ENCODE results near the gene LANCL2.
A peak's percentile ranks its signal among the peaks of the same experiment; 100 is the strongest.
"Not testable (repeated sequence)": the region's sequence is repeated elsewhere in the genome, so short reads cannot be mapped to it uniquely, and the experiment has no call there.

Gene LANCL2

GRCh38 chr7:55348502-55348901 is 16.6 kb upstream of the LANCL2 start:
- DNase-seq (no peak), ATAC-seq (peak; percentile 59)
- H3K9me3 Mint-ChIP-seq, result no peaks in the 10 kb centered on the region
- peaks cover 27% of the 10 kb centered on the region for H3K27me3 Mint-ChIP-seq
- H3K36me3 Mint-ChIP-seq (ENCODE audit: low read depth), result no peaks in the 10 kb centered on the region
- no peak overlapping the region for H3K27ac Mint-ChIP-seq
- H3K4me3 Mint-ChIP-seq, result no peak overlapping the region
- H3K4me1 Mint-ChIP-seq, result peaks cover 8% of the 10 kb centered on the region

GRCh38 chr7:55349121-55349520 is 16.0 kb upstream of the LANCL2 start:
- Mint-ChIP-seq H3K4me3 (no peak overlapping the region), H3K9me3 (no peaks in the 10 kb centered on the region), H3K4me1 (peaks cover 8% of the 10 kb centered on the region), H3K27me3 (peaks cover 27% of the 10 kb centered on the region), H3K27ac (no peak overlapping the region), H3K36me3 (ENCODE audit: low read depth) (no peaks in the 10 kb centered on the region)
- no peak for DNase-seq
- no peak for ATAC-seq

DNA sequence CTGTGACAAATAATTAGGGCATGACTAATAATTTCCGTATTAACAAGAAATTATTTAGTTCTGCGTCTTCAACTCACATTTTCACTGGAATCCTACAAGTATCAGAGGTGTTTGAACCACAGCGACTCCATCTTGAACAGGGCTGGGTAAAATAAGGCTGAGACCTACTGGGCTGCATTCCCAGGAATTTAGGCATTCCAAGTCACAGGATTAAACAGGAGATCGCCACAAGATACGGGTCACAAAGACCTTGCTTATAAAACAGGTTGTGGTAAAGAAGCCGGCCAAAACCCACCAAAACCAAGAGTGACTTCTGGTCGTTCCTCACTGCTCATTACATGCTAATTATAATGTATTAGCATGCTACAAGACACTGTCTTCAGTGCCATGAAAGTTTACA is 14.9 kb upstream of the LANCL2 start:
- DNase-seq, result no peak
- H3K27me3 Mint-ChIP-seq, result peaks cover 27% of the 10 kb centered on the region
- ATAC-seq, result no peak
- peaks cover 8% of the 10 kb centered on the region for H3K4me1 Mint-ChIP-seq
- H3K9me3 Mint-ChIP-seq, result no peaks in the 10 kb centered on the region
- no peak overlapping the region for H3K4me3 Mint-ChIP-seq
- H3K27ac Mint-ChIP-seq, result no peak overlapping the region
- H3K36me3 Mint-ChIP-seq (ENCODE audit: low read depth), result no peaks in the 10 kb centered on the region

DNA sequence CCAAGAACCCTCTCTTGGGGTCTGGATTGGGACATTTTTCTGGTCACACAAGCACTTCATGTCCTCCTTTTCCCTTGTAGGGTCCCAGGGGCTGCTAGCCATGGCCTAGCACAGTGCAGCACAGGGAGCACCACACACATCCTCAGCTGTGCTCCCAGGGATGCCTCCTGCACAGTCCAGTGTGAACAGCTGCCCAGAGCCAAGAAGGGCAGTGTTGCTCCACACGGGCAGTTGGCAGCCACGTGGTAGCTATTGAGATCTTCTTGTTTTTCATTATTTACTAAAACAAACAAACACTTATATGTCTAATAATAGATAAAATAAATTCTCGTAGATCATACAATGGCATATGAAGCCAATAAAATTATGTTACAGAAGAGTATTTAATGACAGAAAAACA is 13.9 kb upstream of the LANCL2 start:
- Mint-ChIP-seq H3K27me3 (peaks cover 23% of the 10 kb centered on the region), H3K4me3 (no peak overlapping the region), H3K9me3 (no peaks in the 10 kb centered on the region), H3K27ac (no peak overlapping the region), H3K4me1 (peaks cover 8% of the 10 kb centered on the region), H3K36me3 (ENCODE audit: low read depth) (no peaks in the 10 kb centered on the region)
- DNase-seq (no peak), ATAC-seq (no peak)

DNA sequence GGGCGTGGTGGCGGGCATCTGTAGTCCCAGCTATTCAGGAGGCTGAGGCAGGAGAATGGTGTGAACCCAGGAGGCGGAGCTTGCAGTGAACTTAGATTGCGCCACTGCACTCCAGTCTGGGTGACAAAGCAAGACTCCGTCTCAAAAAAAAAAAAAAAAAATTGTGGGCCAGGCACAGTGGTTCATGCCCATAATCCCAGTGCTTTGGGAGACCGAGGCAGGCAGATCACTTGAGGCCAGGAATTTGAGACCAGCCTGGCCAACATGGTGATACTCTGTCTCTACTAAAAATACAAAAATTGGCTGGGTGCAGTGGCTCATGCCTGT is 12.2 kb upstream of the LANCL2 start:
- H3K4me1 Mint-ChIP-seq; H3K9me3 Mint-ChIP-seq; ATAC-seq; H3K27ac Mint-ChIP-seq; H3K36me3 Mint-ChIP-seq (ENCODE audit: low read depth); H3K4me3 Mint-ChIP-seq; DNase-seq: not testable (repeated sequence)
- H3K27me3 Mint-ChIP-seq, result peaks cover 16% of the 10 kb centered on the region

- no peak overlapping the region for H3K27ac Mint-ChIP-seq
- H3K4me3 Mint-ChIP-seq, result no peak overlapping the region
- H3K4me1 Mint-ChIP-seq, result peaks cover 12% of the 10 kb centered on the region
- ATAC-seq, result no peak
- no peak for DNase-seq
- H3K36me3 Mint-ChIP-seq (ENCODE audit: low read depth), result no peaks in the 10 kb centered on the region
- peaks cover 5% of the 10 kb centered on the region for H3K27me3 Mint-ChIP-seq
- H3K9me3 Mint-ChIP-seq, result no peaks in the 10 kb centered on the region
These were observed 4.7 kb upstream of the LANCL2 start for GRCh38 chr7:55360486-55360885.

- H3K4me3 Mint-ChIP-seq, result no peak overlapping the region
- H3K4me1 Mint-ChIP-seq, result peaks cover 16% of the 10 kb centered on the region
- ATAC-seq (no peak), DNase-seq (no peak)
- H3K9me3 Mint-ChIP-seq, result no peaks in the 10 kb centered on the region
- H3K27ac Mint-ChIP-seq, result no peak overlapping the region
- peaks cover 7% of the 10 kb centered on the region for H3K27me3 Mint-ChIP-seq
- H3K36me3 Mint-ChIP-seq (ENCODE audit: low read depth), result peaks cover 1% of the 10 kb centered on the region
These were observed 3.6 kb upstream of the LANCL2 start for GRCh38 chr7:55361560-55361959.

DNA sequence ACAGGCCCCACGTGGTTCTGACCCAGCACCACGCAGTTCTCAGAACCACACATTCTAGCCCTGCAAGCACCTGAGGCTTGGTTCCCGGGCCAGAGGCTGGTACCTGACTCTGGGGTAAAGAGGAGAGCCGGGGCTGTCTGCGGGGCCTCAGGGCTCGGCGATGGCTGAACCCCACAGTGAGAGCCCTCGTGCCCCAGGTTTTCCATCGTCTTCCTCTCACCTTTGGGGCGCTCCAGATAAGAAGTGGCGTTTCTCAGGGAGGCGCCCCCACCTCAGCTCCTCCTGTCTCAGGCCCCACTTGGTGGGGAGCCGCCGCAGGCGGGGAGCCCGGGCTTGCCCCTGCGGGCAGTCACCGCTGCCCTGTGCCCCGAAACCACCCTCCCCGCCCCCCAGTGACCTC is 2.2 kb upstream of the LANCL2 start:
- no peak overlapping the region for H3K4me3 Mint-ChIP-seq
- DNase-seq, result no peak
- no peaks in the 10 kb centered on the region for H3K9me3 Mint-ChIP-seq
- peaks cover 7% of the 10 kb centered on the region for H3K27me3 Mint-ChIP-seq
- H3K36me3 Mint-ChIP-seq (ENCODE audit: low read depth), result peaks cover 14% of the 10 kb centered on the region
- ATAC-seq, result no peak
- H3K4me1 Mint-ChIP-seq, result peaks cover 29% of the 10 kb centered on the region
- H3K27ac Mint-ChIP-seq, result no peak overlapping the region

DNA sequence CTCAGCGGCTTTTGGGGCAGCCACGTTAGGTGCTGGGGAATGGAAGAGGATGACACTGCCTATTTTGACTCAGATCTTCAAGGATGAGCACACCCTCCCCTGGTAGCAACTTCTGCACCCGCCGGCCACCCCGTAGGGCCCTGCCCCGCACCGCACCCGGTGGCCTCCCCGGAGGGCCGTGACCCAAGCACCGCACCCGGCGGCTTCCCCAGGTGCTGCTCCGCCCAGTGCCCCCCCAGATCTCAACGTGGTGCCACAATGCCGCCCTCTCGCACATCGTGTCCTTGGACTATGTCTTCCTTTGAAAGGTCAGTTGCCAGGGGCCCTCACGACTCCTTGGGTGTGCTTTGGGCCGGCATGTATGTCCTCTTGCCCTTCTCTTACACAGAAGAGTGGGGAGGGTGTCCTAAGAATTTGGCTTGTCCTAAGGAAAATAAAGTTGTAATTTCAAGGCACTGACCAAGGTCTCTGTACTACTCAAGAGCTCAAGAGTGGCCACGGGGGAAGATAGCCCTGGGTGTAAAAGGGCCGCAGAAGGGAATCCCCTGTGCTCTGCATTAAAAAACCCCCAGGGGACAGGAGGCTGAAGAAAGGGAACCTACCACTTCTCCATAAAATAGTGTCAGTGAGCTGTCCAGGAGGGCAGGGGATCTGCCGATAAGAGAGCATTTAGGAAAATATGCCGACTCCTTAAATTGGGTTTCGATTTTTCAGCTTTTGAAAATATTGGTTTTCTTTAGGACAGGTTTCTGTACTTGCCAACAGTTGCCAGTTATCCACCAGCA is 1.6 kb upstream of the LANCL2 start:
- peaks cover 30% of the 10 kb centered on the region for H3K4me1 Mint-ChIP-seq

GRCh38 chr7:55365675-55366460 is 731 bp downstream of the LANCL2 start:
- peaks cover 2% of the 10 kb centered on the region for H3K27me3 Mint-ChIP-seq
- peaks cover 30% of the 10 kb centered on the region for H3K4me1 Mint-ChIP-seq
- peak; percentile 94 for DNase-seq
- peak; percentile 88 for ATAC-seq
- H3K36me3 Mint-ChIP-seq (ENCODE audit: low read depth), result peaks cover 17% of the 10 kb centered on the region
- H3K9me3 Mint-ChIP-seq, result no peaks in the 10 kb centered on the region
- H3K27ac Mint-ChIP-seq, result peak overlapping the region; percentile 99
- H3K4me3 Mint-ChIP-seq, result peak overlapping the region; percentile 98

More for the DNA sequence above, 1.6 kb upstream of the LANCL2 start:
- Mint-ChIP-seq H3K27me3 (peaks cover 6% of the 10 kb centered on the region), H3K9me3 (no peaks in the 10 kb centered on the region), H3K36me3 (ENCODE audit: low read depth) (peaks cover 17% of the 10 kb centered on the region), H3K4me3 (peak overlapping the region; percentile 7), H3K27ac (no peak overlapping the region)
- no peak for DNase-seq
- no peak for ATAC-seq

DNA sequence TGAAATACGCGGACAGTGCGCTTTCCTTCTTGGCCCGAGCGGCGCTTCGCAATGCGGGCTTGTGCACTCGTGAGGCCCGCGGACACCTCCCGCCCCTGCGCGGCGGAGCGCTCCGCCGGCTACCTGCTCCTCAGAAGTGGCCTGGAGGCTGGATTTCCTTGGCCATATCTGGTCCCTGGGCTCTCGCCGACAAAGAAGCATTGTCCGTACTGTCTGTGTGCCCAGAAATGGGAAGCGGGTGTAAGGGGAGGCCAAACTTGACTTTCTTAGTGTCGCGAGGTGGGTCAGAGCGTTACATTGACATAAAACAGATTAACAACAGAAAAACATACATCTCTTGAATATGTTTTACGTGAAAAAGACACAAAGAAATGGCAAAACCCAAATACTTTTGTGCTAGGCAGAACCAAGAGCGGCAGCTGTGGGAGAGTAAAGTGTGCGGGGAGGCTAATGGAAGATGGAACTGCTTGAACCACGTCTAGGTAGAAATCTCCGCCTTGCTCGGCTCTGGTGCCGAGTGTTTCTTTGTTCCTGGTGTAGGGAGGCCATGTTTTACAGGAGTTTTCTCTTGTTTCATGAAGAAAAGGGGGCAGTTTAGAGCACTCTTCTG is 1.4 kb downstream of the LANCL2 start:
- H3K9me3 Mint-ChIP-seq, result no peaks in the 10 kb centered on the region
- H3K27ac Mint-ChIP-seq, result peak overlapping the region; percentile 99
- H3K4me1 Mint-ChIP-seq, result peaks cover 30% of the 10 kb centered on the region
- peak overlapping the region; percentile 98 for H3K4me3 Mint-ChIP-seq
- ATAC-seq, result peak; percentile 1
- H3K36me3 Mint-ChIP-seq (ENCODE audit: low read depth), result peaks cover 20% of the 10 kb centered on the region
- peaks cover 2% of the 10 kb centered on the region for H3K27me3 Mint-ChIP-seq
- no peak for DNase-seq

DNA sequence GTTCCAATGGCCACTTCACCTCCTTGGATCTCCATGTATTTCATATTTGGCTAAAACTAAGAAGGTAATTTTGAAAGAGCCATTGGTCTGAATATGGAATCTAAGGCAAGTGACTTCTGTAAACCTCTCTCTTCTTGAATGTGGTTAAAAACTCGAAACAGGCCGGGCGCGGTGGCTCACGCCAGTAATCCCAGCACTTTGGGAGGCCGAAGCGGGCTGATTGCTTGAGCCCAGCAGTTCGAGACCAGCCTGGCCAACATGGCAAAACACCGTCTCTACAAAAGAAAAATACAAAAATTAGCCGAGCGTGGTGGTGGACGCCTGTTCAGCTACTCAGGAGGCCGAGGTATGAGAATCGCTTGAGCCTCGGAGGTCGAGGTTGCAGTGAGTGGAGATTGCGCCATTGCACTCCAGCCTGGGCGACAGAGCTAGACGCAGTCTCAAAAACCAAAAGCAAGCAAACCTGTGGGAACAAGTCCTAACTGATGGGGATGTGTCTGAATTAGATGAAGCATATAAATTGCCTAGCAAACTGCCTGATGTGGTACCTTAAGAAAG is 2.2 kb downstream of the LANCL2 start:
- Mint-ChIP-seq H3K27ac (peak overlapping the region; percentile 99), H3K36me3 (ENCODE audit: low read depth) (peaks cover 20% of the 10 kb centered on the region), H3K9me3 (no peaks in the 10 kb centered on the region), H3K27me3 (peaks cover 2% of the 10 kb centered on the region), H3K4me3 (peak overlapping the region; percentile 98), H3K4me1 (peaks cover 30% of the 10 kb centered on the region)
- ATAC-seq (no peak), DNase-seq (no peak)

GRCh38 chr7:55369427-55370400 is 4.6 kb downstream of the LANCL2 start:
- Mint-ChIP-seq H3K4me1 (peaks cover 23% of the 10 kb centered on the region), H3K9me3 (no peaks in the 10 kb centered on the region), H3K4me3 (no peak overlapping the region), H3K36me3 (ENCODE audit: low read depth) (peaks cover 20% of the 10 kb centered on the region), H3K27me3 (peaks cover 2% of the 10 kb centered on the region), H3K27ac (no peak overlapping the region)
- ATAC-seq (no peak), DNase-seq (no peak)

- no peak for DNase-seq
These were observed 9.1 kb downstream of the LANCL2 start for GRCh38 chr7:55374213-55374612.

More at GRCh38 chr7:55374213-55374612, 9.1 kb downstream of the LANCL2 start:
- no peak overlapping the region for H3K27ac Mint-ChIP-seq
- no peaks in the 10 kb centered on the region for H3K9me3 Mint-ChIP-seq
- H3K4me3 Mint-ChIP-seq, result no peak overlapping the region
- H3K4me1 Mint-ChIP-seq, result no peaks in the 10 kb centered on the region
- ATAC-seq, result no peak
- no peaks in the 10 kb centered on the region for H3K27me3 Mint-ChIP-seq
- peaks cover 6% of the 10 kb centered on the region for H3K36me3 Mint-ChIP-seq (ENCODE audit: low read depth)
